ENCODE data around the gene TREML2. TPM values are rescaled to one million over a fixed set of nuclear protein-coding genes. Genes with fewer than 3 reads are reported as not detected.

The TREML2 gene
- total and polyA plus RNA-seq, 2 of the 8 experiments (the other 6 are each of a cell fraction or from before 2014, with no cell fraction given), result 0.09 to 0.18 TPM

GRCh38 chr6:41156771-41157170 is 44.2 kb downstream of the TREML2 start (continued):
- no peak for TF ChIP-seq CTBP2 (IDR thresholded peaks at IDR 0.05; ENCODE audit: borderline replicate concordance, insufficient read depth, insufficient read length, low read length)
